GM12878 (cell line): ENCODE data around the gene HAUS7. TPM values are rescaled to one million over a fixed set of nuclear protein-coding genes. Genes with fewer than 3 reads are reported as not detected.

Experiments
- ATAC-seq: fragments of 200-7000 bp; cut with Tn5 transposase; 3 replicates; pipeline ENCODE4 v1.9.1; 2020; ENCODE audit warnings: mild to moderate bottlenecking, moderate library complexity
- BruUV-seq: library from RNA; stranded (reverse); fragments of 400-500 nt; replicated peaks from 2 replicates; lab custom pipeline; 2021; lab: Mats Ljungman, UMichigan
- CTCF ChIA-PET: fragments of 300-600 bp; sonication (Branson Sonifier 250); formaldehyde crosslinking; extraction: SDS; loops from one replicate; lab custom pipeline; 2021; ENCODE audit warnings: inconsistent platforms; lab: Yijun Ruan, JAX
- POLR2A ChIA-PET: fragments of 350-600 bp; formaldehyde crosslinking; extraction: SDS; loops from one replicate; lab custom pipeline; 2021; ENCODE audit warnings: inconsistent platforms; lab: Charles Lee
- RAD21 ChIA-PET: fragments of 300-600 bp; sonication (Branson Sonifier 250); formaldehyde crosslinking; loops from one replicate; lab custom pipeline; 2023; ENCODE audit warnings: antibody characterized with exemption; ENCODE audit not compliant: unreplicated experiment; lab: Charles Lee
- SMC1A ChIA-PET: fragments of 300-600 bp; sonication (Branson Sonifier 250); formaldehyde crosslinking; loops from one replicate; lab custom pipeline; 2023; ENCODE audit not compliant: unreplicated experiment, uncharacterized antibody; lab: Charles Lee
- DNase-seq: peaks from one replicate; pipeline ENCODE4 v3.0.0-alpha.2; 2011; ENCODE audit warnings: low read depth, low spot score
- FAIRE-seq: peaks from 3 replicates; lab custom pipeline; 2011; peaks lifted over from hg19 to GRCh38; lab: Jason Lieb, UNC
- H2AFZ ChIP-seq: 2 replicates; pipeline ENCODE4 v1.6.0; 2011; ENCODE audit warnings: low read depth, low read length, control low read depth; ENCODE audit not compliant: control insufficient read depth
- H3K27ac ChIP-seq: 2 replicates; pipeline ENCODE4 v1.5.1; 2011; ENCODE audit warnings: control low read depth; ENCODE audit not compliant: control insufficient read depth, insufficient read depth
- H3K27me3 ChIP-seq, 2 experiments: replicated peaks in 1 of 2; 2 replicates each; pipeline versions ENCODE4 v1.6.0 to v1.6.1; 2011; ENCODE audit warnings: low read length in 1 of 2; ENCODE audit not compliant: control insufficient read depth in 2 of 2, insufficient read depth in 2 of 2
- H3K36me3 ChIP-seq, 2 experiments: 2 replicates each; pipeline ENCODE4 v1.5.1; 2011; ENCODE audit warnings: low read length in 1 of 2; ENCODE audit not compliant: control insufficient read depth in 2 of 2, insufficient read depth in 2 of 2
- H3K4me1 ChIP-seq: 2 replicates; pipeline ENCODE4 v1.6.1; 2011; ENCODE audit warnings: mild to moderate bottlenecking, low read length, moderate library complexity, mixed read lengths; ENCODE audit not compliant: control insufficient read depth, insufficient read depth
- H3K4me2 ChIP-seq: 2 replicates; pipeline ENCODE4 v1.6.0; 2011; ENCODE audit warnings: control low read depth; ENCODE audit not compliant: control insufficient read depth, insufficient read depth
- H3K4me3 ChIP-seq: fragments of 200-600 bp; sonication (generic); 2 replicates; pipeline ENCODE4 v1.5.1; 2016
- H3K79me2 ChIP-seq: 2 replicates; pipeline ENCODE4 v1.6.0; 2011; ENCODE audit warnings: low read length; ENCODE audit not compliant: control insufficient read depth, insufficient read depth
- H3K9ac ChIP-seq: 2 replicates; pipeline ENCODE4 v1.8.0; 2011; ENCODE audit warnings: low read length, control low read depth, mixed read lengths; ENCODE audit not compliant: control insufficient read depth, insufficient read depth
- H3K9me3 ChIP-seq: replicated peaks from 3 replicates; pipeline ENCODE4 v1.5.1; 2011; ENCODE audit warnings: mild to moderate bottlenecking, low read length; ENCODE audit not compliant: control insufficient read depth, insufficient read depth
- H4K20me1 ChIP-seq: 2 replicates; pipeline ENCODE4 v1.6.0; 2011; ENCODE audit not compliant: control insufficient read depth, insufficient read depth
- EZH2 ChIP-seq: IDR thresholded peaks from 2 replicates; pipeline ENCODE4 v1.6.1; 2012; ENCODE audit warnings: low read depth, mild to moderate bottlenecking, control low read depth, inconsistent platforms, low read length, borderline replicate concordance; ENCODE audit not compliant: control insufficient read depth
- WGBS: methylation state at CpG from one replicate; pipeline ENCODE4 v1.1.6; 2016; ENCODE audit warnings: low lambda C conversion rate; ENCODE audit not compliant: insufficient replicate concordance, insufficient coverage; ENCODE audit errors: missing lambda C conversion rate; 5-methylcytosine and 5-hydroxymethylcytosine counted together
- in situ Hi-C: fragments of 300-500 bp; cut with MboI; formaldehyde crosslinking; loops from 9 replicates; pipeline ENCODE4 v1.14.3; 2018; ENCODE audit warnings: mixed read lengths
- intact Hi-C: fragments of 100-400 bp; cut with micrococcal nuclease; formaldehyde crosslinking; loops from one replicate; pipeline ENCODE4 v1.14.2; 2022; ENCODE audit not compliant: unreplicated experiment
- polyA plus RNA-seq, 11 experiments: library from polyadenylated mRNA; depleted of rRNA in 4 of 11; unstranded in 6 of 11; stranded (reverse) in 5 of 11; fragments of >200 nt; fragmentation: Nextera tagmentation in 4 of 11; fragmentation: Illumina TruSeq in 1 of 11; extraction: Ambion mirVana in 4 of 11; extraction: Trizol in 1 of 11; gene quantifications; 1 replicate in 1 of 11; 2 replicates in 10 of 11; pipeline versions ENCODE4 v1.2.1 to v1.2.3, GENCODE V29; 2011 to 2016; ENCODE audit warnings: inconsistent platforms in 2 of 11, missing spikeins in 2 of 11, low read depth in 1 of 11
- total RNA-seq, 4 experiments: library from RNA; depleted of rRNA in 3 of 4; stranded (reverse); fragments of >200 nt in 3 of 4; fragmentation: Illumina TruSeq in 1 of 4; extraction: Trizol in 1 of 4; gene quantifications; 2 replicates each; pipeline versions ENCODE4 v1.2.1 to v1.2.3, GENCODE V29; 2013 to 2021
- TF ChIP-seq, protein P1 (sequence below): fragments of 450-650 bp; IDR thresholded peaks from 2 replicates; pipeline ENCODE4 v1.6.1; 2017; ENCODE audit warnings: mild to moderate bottlenecking
- TF ChIP-seq, protein P2 (sequence below): fragments of 450-650 bp; IDR thresholded peaks from 2 replicates; pipeline ENCODE4 v1.6.1; 2018; ENCODE audit warnings: borderline replicate concordance, mild to moderate bottlenecking; ENCODE audit not compliant: partially characterized antibody

The HAUS7 gene
- total and polyA plus RNA-seq, 10 of the 15 experiments (the other 5 are each of a cell fraction or from before 2014, with no cell fraction given), result 6.7 to 63.3 (median 24.1) TPM

DNA sequence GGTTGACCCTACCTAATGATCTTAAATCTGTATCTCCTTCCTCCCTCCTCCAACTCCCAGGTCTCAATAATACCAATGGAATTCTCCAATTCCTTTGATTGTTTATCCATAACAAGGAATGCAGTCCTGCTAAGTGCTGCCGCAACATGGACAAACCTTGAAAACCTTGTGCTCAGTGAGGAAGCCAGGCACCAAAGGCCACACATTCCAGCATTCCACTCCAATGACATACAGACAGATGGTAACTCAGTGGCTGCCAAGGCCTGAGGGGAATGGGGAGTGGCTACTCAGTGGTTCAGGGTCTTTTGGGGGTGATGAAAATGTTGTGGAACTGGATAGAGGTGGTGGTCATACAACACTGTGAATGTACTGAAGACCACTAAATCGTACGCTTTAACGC, 10.4 kb downstream of the HAUS7 start (continued):
- TF ChIP-seq, protein P1, sequence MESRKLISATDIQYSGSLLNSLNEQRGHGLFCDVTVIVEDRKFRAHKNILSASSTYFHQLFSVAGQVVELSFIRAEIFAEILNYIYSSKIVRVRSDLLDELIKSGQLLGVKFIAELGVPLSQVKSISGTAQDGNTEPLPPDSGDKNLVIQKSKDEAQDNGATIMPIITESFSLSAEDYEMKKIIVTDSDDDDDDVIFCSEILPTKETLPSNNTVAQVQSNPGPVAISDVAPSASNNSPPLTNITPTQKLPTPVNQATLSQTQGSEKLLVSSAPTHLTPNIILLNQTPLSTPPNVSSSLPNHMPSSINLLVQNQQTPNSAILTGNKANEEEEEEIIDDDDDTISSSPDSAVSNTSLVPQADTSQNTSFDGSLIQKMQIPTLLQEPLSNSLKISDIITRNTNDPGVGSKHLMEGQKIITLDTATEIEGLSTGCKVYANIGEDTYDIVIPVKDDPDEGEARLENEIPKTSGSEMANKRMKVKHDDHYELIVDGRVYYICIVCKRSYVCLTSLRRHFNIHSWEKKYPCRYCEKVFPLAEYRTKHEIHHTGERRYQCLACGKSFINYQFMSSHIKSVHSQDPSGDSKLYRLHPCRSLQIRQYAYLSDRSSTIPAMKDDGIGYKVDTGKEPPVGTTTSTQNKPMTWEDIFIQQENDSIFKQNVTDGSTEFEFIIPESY, result no peak

DNA sequence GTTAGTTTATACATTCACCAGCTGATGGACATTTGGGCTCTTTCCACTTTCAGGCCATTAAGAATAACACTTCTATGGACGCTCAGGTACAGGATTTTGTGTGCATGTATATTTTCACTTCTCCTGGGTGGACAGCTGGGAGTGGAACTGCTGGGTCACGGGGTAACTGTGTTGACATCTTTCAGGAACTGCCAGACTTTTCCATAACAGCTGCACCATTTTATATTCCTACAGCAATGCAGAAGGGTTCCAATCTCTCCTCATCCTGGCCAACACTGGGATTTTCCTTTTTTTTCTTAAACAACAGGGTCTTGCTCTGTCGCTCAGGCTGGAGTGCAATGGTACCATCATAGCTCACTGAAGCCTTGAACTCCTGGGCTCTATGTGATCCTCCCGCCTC, 11.9 kb downstream of the HAUS7 start:
- intact Hi-C loops, result no loop called here
- H3K27ac ChIP-seq, result no peak overlapping the region
- no peaks in the 10 kb centered on the region for H3K9me3 ChIP-seq
- ChIA-PET SMC1A (no interaction called here), RAD21 (no interaction called here), CTCF (no interaction called here), POLR2A (no interaction called here)
- 46% methylated on average over 4 of the region's 4 CpGs for WGBS
- H2AFZ ChIP-seq, result no peak overlapping the region
- H3K4me3 ChIP-seq, result no peak overlapping the region
- DNase-seq, result no peak
- no peak overlapping the region for H3K4me2 ChIP-seq
- no peaks in the 10 kb centered on the region for H3K4me1 ChIP-seq
- no peak overlapping the region for H3K9ac ChIP-seq
- no peaks in the 10 kb centered on the region for H3K79me2 ChIP-seq
- TF ChIP-seq, protein P2, sequence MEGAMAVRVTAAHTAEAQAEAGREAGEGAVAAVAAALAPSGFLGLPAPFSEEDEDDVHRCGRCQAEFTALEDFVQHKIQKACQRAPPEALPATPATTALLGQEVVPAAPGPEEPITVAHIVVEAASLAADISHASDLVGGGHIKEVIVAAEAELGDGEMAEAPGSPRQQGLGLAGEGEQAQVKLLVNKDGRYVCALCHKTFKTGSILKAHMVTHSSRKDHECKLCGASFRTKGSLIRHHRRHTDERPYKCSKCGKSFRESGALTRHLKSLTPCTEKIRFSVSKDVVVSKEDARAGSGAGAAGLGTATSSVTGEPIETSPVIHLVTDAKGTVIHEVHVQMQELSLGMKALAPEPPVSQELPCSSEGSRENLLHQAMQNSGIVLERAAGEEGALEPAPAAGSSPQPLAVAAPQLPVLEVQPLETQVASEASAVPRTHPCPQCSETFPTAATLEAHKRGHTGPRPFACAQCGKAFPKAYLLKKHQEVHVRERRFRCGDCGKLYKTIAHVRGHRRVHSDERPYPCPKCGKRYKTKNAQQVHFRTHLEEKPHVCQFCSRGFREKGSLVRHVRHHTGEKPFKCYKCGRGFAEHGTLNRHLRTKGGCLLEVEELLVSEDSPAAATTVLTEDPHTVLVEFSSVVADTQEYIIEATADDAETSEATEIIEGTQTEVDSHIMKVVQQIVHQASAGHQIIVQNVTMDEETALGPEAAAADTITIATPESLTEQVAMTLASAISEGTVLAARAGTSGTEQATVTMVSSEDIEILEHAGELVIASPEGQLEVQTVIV, result no peak
- no peak for TF ChIP-seq EZH2
- ATAC-seq, result no peak
- in situ Hi-C loops, result no loop called here
- BruUV-seq, result no TSS peak
- no peaks in the 10 kb centered on the region for H3K27me3 ChIP-seq
- no peak for FAIRE-seq
- no peaks in the 10 kb centered on the region for H4K20me1 ChIP-seq
- H3K36me3 ChIP-seq, result peaks cover 0 to 2% of the 10 kb centered on the region in 2 experiments; a peak in 2 of 4 replicates
